Activated CD4-positive, alpha-beta T cell treated with anti-CD3 and anti-CD28 coated beads for 24 hours (primary cell): ENCODE data around the gene NBPF1.
"Not testable (repeated sequence)": the region's sequence is repeated elsewhere in the genome, so short reads cannot be mapped to it uniquely, and the experiment has no call there.

Experiments used
- DNase-seq, 2 donors: peaks; one replicate each; pipeline ENCODE4 v3.0.0-alpha.2; 2020; ENCODE audit warnings: low read depth in 2 of 2

Gene NBPF1

GRCh38 chr1:16641159-16641975 is 28.0 kb upstream of the NBPF1 start:
- DNase-seq: not testable (repeated sequence)

DNA sequence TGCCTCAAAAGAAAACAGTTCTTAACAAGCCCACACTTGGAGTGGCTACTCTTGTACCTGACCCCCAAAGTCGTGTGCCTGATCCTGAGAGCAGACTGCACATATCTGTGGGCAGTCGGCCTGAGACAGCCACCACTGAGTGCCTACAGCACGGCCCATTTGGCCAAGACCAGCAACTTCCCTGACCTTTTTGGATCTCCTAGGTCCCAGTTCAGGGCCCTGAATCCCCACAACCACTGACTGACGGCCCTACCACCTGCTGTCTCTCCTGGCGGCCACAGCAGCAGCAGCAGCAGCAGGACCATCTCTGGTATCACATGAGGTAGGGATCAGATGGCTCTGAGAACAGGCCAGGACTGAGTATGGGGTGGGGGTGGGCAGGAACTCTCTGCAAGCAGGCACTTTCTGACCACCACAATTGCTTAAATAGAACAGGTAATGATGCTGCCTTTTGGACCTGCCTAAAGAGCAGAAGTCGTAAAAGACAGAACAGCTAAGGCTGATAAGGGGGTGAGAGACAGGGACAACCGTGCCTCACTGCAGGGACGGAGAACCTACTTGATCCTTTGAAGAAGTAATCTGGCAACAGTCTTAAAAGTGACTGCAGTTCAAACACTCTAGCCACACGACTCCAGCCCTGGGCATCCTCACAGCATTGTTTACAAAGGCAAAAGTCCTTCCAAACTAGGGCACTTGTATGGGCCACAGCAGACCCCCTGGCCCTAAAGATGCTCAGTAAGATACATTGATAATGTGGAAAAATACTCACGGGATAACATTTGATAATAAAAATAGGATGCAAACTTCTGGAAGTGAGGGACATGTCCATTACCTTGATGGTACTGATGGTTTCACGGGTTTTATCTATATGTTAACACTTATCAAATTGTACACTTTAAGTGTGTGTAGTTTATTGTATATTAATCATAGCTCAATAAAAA is 26.0 kb upstream of the NBPF1 start:
- not testable (repeated sequence) for DNase-seq

- not testable (repeated sequence) for DNase-seq
Observed at GRCh38 chr1:16637941-16638778, 24.8 kb upstream of the NBPF1 start.

- not testable (repeated sequence) for DNase-seq
Observed at GRCh38 chr1:16636551-16637195, 23.3 kb upstream of the NBPF1 start.

GRCh38 chr1:16635959-16636358 is 22.6 kb upstream of the NBPF1 start:
- DNase-seq: not testable (repeated sequence)

DNA sequence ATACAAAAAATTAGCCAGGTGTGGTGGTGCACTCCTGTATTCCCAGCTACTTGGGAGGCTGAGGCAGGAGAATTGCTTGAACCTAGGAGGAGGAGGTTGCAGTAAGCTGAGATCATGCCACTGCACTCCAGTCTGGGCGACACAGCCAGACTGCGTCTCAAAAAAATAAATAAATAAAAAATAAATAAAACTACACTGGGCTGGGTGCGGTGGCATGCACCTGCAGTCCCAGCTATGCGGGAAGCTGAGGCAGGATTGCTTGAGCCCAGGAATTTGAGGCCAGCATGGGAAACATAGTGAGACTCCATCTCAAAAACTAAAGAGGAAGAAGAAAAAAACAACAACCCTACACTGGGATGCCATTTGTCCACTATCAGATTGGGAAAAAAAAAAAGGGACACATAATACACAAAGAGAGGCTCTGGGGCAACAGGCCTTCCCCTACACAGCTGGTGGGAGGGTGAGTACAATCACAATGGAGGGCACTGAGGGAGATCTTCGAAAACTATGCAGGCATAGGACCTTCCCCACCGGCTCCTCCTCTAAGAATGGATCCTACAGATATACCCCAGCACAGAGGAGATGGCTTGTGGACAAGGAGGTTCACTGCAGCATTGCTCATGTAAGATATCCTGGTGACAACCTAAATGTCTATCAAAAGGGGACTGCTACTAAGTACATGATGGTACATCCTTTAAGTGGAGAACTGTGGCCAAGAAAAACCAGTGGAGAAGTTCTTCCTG is 20.3 kb upstream of the NBPF1 start:
- not testable (repeated sequence) for DNase-seq

- not testable (repeated sequence) for DNase-seq
Observed at GRCh38 chr1:16632044-16632850, 18.9 kb upstream of the NBPF1 start.

GRCh38 chr1:16631248-16632043 is 18.1 kb upstream of the NBPF1 start:
- DNase-seq: no peak

DNA sequence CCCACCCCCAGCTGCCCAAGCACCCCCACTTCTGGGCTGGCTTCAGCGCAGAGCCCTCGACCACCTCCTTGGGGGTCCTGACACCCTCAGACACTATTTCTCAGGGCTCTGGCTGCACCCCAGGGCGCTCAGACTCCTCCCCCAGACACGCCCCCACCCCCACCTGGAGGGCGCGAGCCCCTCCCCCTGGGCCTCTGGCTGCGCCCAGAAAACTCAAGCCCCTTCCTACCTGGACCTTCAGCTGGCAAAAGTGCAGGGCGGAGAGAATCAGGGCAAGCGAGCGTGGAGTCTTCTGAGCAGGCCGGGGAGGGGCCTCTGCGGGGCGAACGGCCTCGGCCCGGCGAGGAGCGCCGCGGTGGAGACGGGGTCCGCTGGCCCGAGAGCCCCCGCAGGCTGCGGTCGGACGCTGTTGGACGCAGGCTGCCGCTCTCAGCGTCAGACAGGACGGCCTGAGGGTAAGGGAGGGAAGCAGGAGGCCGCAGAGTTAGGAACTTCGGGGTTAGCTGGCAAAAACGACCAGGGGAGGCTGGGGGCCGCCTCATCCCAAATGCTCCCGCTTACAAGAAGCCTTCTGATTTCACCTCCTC is 17.4 kb upstream of the NBPF1 start:
- no peak for DNase-seq

DNA sequence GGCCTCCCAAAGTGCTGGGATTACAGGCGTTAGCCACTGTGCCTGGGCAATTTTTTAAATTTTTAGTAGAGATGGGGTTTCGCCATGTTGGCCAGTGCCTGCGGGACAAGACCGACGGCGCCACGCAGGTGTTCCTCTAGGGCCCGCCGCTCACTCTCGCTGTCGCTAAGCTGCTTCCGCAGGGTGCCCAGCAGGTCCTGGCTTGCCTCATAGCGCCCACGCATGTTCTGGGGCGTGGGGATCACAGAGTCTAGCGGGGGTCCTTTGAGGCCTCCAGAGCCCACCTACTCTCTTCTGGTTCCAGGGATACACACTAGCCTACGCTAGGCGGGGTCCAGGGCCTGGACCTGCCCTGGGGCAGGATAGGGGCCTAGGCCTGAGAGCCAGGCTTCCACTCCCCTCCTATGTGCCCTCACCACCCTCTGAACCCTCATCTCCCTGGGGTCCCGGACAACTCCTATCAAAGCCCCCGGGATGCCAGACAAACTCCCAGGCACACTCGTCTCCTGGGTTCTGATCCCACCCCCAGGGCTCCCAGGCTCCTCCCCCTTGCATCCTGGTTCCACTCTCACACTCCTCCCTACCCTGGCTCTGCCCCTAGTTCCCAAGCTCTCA is 16.7 kb upstream of the NBPF1 start:
- not testable (repeated sequence) for DNase-seq

GRCh38 chr1:16628361-16629111 is 15.2 kb upstream of the NBPF1 start:
- DNase-seq: no peak

DNA sequence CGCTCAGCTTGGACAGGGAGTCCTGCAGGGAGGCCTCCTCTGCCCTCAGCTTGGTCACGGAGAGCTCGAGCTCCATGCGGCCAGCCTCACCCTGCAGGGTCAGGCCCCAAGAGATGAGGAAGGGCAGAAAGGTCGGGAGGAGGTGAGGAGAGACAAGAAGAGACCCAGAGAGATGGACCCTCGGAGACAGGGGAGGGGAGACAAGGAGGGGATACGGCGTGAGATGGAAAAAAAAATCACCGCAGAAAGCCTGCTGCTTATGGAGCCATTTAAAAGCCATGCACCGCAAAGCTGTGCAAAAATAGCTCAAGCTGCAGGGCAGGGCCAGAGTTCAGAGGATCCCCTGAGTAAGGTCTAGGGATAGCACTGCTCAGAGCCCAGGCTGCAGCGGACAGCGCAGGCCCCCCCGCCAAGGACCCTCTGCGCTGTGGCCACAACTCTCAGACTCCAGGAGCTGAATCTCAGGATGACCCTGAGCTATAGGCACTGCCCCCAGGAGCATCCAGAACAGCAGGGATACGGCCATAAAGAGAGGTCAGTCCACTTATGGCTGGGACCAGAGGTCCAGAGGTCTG is 13.1 kb upstream of the NBPF1 start:
- not testable (repeated sequence) for DNase-seq

- no peak for DNase-seq
Observed at GRCh38 chr1:16625497-16626408, 12.4 kb upstream of the NBPF1 start.

DNA sequence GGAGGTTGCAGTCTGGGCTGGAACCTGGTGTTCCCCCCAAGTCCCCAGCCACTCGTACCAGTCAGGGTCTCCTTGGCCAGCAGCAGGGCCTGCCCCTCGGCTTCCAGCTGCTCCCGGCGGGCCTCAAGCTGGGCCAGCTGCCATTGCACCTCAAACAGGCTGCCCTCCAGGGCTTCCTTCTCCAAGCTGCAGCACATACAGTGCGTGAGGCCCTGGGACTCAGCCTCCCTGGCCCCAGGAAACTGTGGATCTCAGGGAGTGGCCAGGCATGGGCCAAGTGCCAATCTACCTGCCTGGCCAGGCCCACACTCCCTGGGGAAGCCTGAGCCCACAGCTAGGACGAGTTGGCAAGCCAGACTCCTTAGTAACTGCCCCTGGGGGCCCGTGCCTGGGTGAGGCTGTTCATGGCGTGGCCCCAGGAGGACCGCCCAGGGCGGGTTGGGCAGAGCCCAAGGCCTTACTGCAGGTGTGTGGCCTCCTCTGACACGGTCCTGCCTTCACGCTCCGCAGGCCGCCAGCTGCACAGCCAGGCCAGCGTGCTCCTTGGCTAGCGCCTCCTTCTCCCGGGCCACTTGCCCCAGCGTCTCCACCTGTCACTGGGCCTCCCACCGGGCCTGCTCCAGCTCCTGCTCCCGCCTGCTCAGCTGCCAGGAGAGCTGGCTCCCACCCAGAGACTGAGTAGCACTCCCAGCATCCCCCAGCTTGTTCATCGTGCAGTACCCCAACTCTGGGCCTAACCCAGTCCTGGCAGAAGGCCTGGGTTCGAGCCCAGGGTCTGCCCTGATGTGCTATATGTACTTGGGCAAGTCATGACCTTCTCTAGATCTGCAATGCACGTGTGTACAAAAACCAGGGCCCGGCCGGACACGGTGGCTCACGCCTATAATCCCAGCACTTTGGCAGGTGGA is 10.7 kb upstream of the NBPF1 start:
- not testable (repeated sequence) for DNase-seq

- DNase-seq: not testable (repeated sequence)
Observed at GRCh38 chr1:16623337-16623736, 10.0 kb upstream of the NBPF1 start.
